Measurements from ENCODE around the gene EDA2R.

GRCh38 chrX:66625525-66625924 lies 13.4 kb downstream of the EDA2R start:
- TF ChIP-seq POLR2A (IDR thresholded peaks at IDR 0.05; ENCODE audit: low read depth, low read length) (no peak), USF2 (IDR thresholded peaks at IDR 0.05; ENCODE audit: low read depth, low read length) (no peak), CTCF (conservative IDR thresholded peaks at IDR 0.05; ENCODE audit: low read depth, low read length) (no peak)
